ENCODE measurements around the gene KBTBD13. TPM values are rescaled to one million over a fixed set of nuclear protein-coding genes. Genes with fewer than 3 reads are reported as not detected.
A peak's percentile ranks its signal among the peaks of the same experiment; 100 is the strongest.

KBTBD13 gene
- total RNA-seq, 1 experiment from 2014 or later: not detected

DNA sequence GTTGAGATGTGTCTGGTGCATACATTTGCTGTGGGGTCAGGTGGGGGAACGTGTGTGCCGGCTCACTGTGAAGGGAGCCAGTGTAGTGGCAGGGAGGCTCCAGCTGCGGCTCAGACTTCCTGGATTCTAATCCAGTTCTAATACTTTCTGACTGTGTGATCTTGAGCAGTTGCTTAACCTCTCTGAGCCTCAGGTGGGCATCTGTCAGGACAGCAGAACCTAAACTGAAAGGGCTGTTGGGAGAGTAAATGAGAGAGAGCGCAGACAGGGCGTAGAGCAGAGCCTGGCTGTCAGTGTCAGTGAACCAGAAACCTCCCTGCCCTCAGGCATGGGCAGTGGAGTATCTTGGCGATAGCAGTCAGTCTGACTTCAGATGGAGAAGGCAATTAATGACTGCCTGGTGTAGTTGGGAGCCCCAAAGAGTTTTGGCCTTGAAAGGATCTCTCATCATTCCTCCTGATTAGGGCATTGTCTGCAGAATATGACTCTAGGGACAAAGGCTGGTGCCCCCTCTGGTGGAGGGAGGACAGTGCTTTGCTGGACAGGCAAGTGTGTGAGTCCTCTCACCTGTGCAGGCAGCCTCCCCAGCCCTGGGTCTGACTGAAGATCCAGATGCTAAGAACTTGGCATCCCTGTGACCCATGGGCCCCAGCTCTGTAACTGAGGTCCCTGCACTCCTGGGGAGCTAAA lies 9.6 kb downstream of the KBTBD13 start:
- no peak overlapping the region for H3K9ac ChIP-seq (ENCODE audit: low read length)
- no peaks in the 10 kb centered on the region for H3F3A ChIP-seq (ENCODE audit: low read length, unreplicated experiment)
- ChIA-PET POLR2A (ENCODE audit: unreplicated experiment) (no interaction called here), CTCF (no interaction called here)
- BruUV-seq (replicated peaks): no TSS peak
- no peaks in the 10 kb centered on the region for H3K9me2 ChIP-seq (replicated peaks; ENCODE audit: low read length)
- TF ChIP-seq EZH2phosphoT487 (IDR thresholded peaks at IDR 0.05; ENCODE audit: borderline replicate concordance, low read length): no peak
- TF ChIP-seq, protein P1, sequence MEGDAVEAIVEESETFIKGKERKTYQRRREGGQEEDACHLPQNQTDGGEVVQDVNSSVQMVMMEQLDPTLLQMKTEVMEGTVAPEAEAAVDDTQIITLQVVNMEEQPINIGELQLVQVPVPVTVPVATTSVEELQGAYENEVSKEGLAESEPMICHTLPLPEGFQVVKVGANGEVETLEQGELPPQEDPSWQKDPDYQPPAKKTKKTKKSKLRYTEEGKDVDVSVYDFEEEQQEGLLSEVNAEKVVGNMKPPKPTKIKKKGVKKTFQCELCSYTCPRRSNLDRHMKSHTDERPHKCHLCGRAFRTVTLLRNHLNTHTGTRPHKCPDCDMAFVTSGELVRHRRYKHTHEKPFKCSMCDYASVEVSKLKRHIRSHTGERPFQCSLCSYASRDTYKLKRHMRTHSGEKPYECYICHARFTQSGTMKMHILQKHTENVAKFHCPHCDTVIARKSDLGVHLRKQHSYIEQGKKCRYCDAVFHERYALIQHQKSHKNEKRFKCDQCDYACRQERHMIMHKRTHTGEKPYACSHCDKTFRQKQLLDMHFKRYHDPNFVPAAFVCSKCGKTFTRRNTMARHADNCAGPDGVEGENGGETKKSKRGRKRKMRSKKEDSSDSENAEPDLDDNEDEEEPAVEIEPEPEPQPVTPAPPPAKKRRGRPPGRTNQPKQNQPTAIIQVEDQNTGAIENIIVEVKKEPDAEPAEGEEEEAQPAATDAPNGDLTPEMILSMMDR (conservative IDR thresholded peaks at IDR 0.05; ENCODE audit: low read depth, low read length): peak; percentile 62
- no peaks in the 10 kb centered on the region for H3K9me3 ChIP-seq (ENCODE audit: low read length)
- H3K4me1 ChIP-seq (ENCODE audit: insufficient read depth, low read length): no peaks in the 10 kb centered on the region
- no peaks in the 10 kb centered on the region for H3K36me3 ChIP-seq (ENCODE audit: low read depth, low read length)
- H4K20me1 ChIP-seq (ENCODE audit: low read length): no peaks in the 10 kb centered on the region
- H3K79me2 ChIP-seq (ENCODE audit: low read length): no peaks in the 10 kb centered on the region
- DNase-seq: peak; percentile 55
- no peak overlapping the region for H3K4me3 ChIP-seq (ENCODE audit: low read length)
- peak; percentile 80 for ATAC-seq
- no peak overlapping the region for H3K4me2 ChIP-seq (ENCODE audit: low read length)
- H3K27me3 ChIP-seq (ENCODE audit: low read length): no peaks in the 10 kb centered on the region
- H2AFZ ChIP-seq (ENCODE audit: low read length): no peak overlapping the region
- intact Hi-C loops (cut with micrococcal nuclease): loop anchor here (1.0 to 2.0 kb wide), 2 partner anchors 31 to 53 kb away; no protein-coding TSS in a partner anchor
- H3K27ac ChIP-seq (ENCODE audit: low read length): no peak overlapping the region

DNA sequence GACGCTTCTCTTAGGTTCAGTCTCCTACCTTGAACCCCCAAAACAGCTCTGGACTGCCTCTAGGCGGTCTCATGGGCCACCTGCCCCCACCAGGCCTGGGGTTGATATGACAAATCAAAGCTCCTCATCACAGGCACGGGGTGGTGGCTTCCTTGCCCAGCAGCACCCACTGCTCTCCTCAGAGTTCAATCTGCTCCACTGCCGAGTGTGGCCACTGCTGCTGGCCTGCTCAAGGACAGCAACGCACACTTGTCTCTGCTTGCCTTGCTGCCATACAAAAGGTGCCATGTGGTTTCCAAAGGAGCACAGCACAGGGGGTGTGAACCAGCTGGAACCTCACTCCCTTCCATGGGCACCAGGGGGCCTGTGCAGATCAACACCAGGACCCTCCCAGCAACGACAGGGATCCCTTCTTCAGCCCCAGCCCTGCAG lies 10.2 kb downstream of the KBTBD13 start:
- peak; percentile 18; the same call in 1 of the 2 replicates for ATAC-seq
- POLR2A ChIA-PET (ENCODE audit: unreplicated experiment): no interaction called here

DNA sequence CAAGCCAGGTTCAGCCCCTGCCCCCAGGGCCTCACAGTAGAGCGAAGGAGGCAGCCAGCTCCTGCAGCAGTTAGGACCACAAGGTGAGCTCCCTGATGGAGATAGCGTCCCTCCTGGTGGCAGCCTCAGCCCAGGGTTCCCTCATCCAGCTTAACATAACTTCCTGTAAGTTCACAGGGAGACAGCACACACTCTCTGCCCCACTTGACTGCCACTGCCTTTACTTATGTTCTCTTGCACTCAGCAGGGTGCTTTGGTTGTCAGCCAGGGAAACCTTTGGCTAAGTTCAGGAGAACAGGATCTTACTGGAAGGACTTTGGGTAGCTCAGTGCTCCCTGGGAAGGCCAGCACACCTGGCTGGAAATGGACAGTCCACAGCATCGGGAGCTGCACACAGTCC lies 10.9 kb downstream of the KBTBD13 start:
- Histone ChIP-seq H3K9me2 (replicated peaks; ENCODE audit: low read length) (no peaks in the 10 kb centered on the region), H3K27me3 (ENCODE audit: low read length) (no peaks in the 10 kb centered on the region), H3K9ac (ENCODE audit: low read length) (no peak overlapping the region), H3K79me2 (ENCODE audit: low read length) (no peaks in the 10 kb centered on the region), H4K20me1 (ENCODE audit: low read length) (no peaks in the 10 kb centered on the region), H3F3A (ENCODE audit: low read length, unreplicated experiment) (no peaks in the 10 kb centered on the region), H3K36me3 (ENCODE audit: low read depth, low read length) (no peaks in the 10 kb centered on the region), H3K4me2 (ENCODE audit: low read length) (no peak overlapping the region), H3K4me1 (ENCODE audit: insufficient read depth, low read length) (no peaks in the 10 kb centered on the region), H2AFZ (ENCODE audit: low read length) (no peak overlapping the region), H3K9me3 (ENCODE audit: low read length) (no peaks in the 10 kb centered on the region), H3K27ac (ENCODE audit: low read length) (no peak overlapping the region), H3K4me3 (ENCODE audit: low read length) (no peak overlapping the region)
- intact Hi-C loops (cut with micrococcal nuclease): loop anchor here (2.0 kb wide), 1 partner anchor 33 kb away; no protein-coding TSS in a partner anchor
- CTCF ChIA-PET: interaction anchor here (0.6 kb wide), 1 partner anchor 76 kb away, joined by 8 read pairs; no protein-coding TSS in a partner anchor
- ATAC-seq: no peak
- TF ChIP-seq, protein P1 (conservative IDR thresholded peaks at IDR 0.05; ENCODE audit: low read depth, low read length): no peak
- DNase-seq: no peak
- no TSS peak for BruUV-seq (replicated peaks)
- POLR2A ChIA-PET (ENCODE audit: unreplicated experiment): no interaction called here

More for the DNA sequence above, 10.2 kb downstream of the KBTBD13 start:
- Histone ChIP-seq H3K36me3 (ENCODE audit: low read depth, low read length) (no peaks in the 10 kb centered on the region), H3K27ac (ENCODE audit: low read length) (no peak overlapping the region), H3K4me3 (ENCODE audit: low read length) (no peak overlapping the region), H3K9ac (ENCODE audit: low read length) (no peak overlapping the region), H2AFZ (ENCODE audit: low read length) (no peak overlapping the region), H3F3A (ENCODE audit: low read length, unreplicated experiment) (no peaks in the 10 kb centered on the region), H3K79me2 (ENCODE audit: low read length) (no peaks in the 10 kb centered on the region), H3K9me2 (replicated peaks; ENCODE audit: low read length) (no peaks in the 10 kb centered on the region), H3K4me1 (ENCODE audit: insufficient read depth, low read length) (no peaks in the 10 kb centered on the region), H3K9me3 (ENCODE audit: low read length) (no peaks in the 10 kb centered on the region), H4K20me1 (ENCODE audit: low read length) (no peaks in the 10 kb centered on the region), H3K27me3 (ENCODE audit: low read length) (no peaks in the 10 kb centered on the region), H3K4me2 (ENCODE audit: low read length) (no peak overlapping the region)
- no peak for TF ChIP-seq EZH2phosphoT487 (IDR thresholded peaks at IDR 0.05; ENCODE audit: borderline replicate concordance, low read length)
- TF ChIP-seq, protein P1 (conservative IDR thresholded peaks at IDR 0.05; ENCODE audit: low read depth, low read length): 0 out of 2 replicates have a peak, but pooled peaks have one; percentile 10
- TF ChIP-seq EZH2 (IDR thresholded peaks at IDR 0.05; ENCODE audit: low read length, unreplicated experiment): no peak
- intact Hi-C loops (cut with micrococcal nuclease): loop anchor here (1.0 to 2.0 kb wide), 2 partner anchors 32 to 53 kb away; no protein-coding TSS in a partner anchor
- no peak for DNase-seq
- CTCF ChIA-PET: no interaction called here
- BruUV-seq (replicated peaks): no TSS peak
